GM12878 (cell line): Measurements from ENCODE around the gene CDC25C. TPM values are rescaled to one million over a fixed set of nuclear protein-coding genes. Genes with fewer than 3 reads are reported as not detected.

Source experiments
- ATAC-seq: fragments of 200-7000 bp; cut with Tn5 transposase; 3 replicates; pipeline ENCODE4 v1.9.1; 2020; ENCODE audit warnings: mild to moderate bottlenecking, moderate library complexity
- BruUV-seq: library from RNA; stranded (reverse); fragments of 400-500 nt; replicated peaks from 2 replicates; lab custom pipeline; 2021; lab: Mats Ljungman, UMichigan
- CTCF ChIA-PET: fragments of 300-600 bp; sonication (Branson Sonifier 250); formaldehyde crosslinking; extraction: SDS; loops from one replicate; lab custom pipeline; 2021; ENCODE audit warnings: inconsistent platforms; lab: Yijun Ruan, JAX
- POLR2A ChIA-PET: fragments of 350-600 bp; formaldehyde crosslinking; extraction: SDS; loops from one replicate; lab custom pipeline; 2021; ENCODE audit warnings: inconsistent platforms; lab: Charles Lee
- RAD21 ChIA-PET: fragments of 300-600 bp; sonication (Branson Sonifier 250); formaldehyde crosslinking; loops from one replicate; lab custom pipeline; 2023; ENCODE audit warnings: antibody characterized with exemption; ENCODE audit not compliant: unreplicated experiment; lab: Charles Lee
- SMC1A ChIA-PET: fragments of 300-600 bp; sonication (Branson Sonifier 250); formaldehyde crosslinking; loops from one replicate; lab custom pipeline; 2023; ENCODE audit not compliant: unreplicated experiment, uncharacterized antibody; lab: Charles Lee
- DNase-seq: peaks from one replicate; pipeline ENCODE4 v3.0.0-alpha.2; 2011; ENCODE audit warnings: low read depth, low spot score
- FAIRE-seq: peaks from 3 replicates; lab custom pipeline; 2011; peaks lifted over from hg19 to GRCh38; lab: Jason Lieb, UNC
- H2AFZ ChIP-seq: 2 replicates; pipeline ENCODE4 v1.6.0; 2011; ENCODE audit warnings: low read depth, low read length, control low read depth; ENCODE audit not compliant: control insufficient read depth
- H3K27ac ChIP-seq: 2 replicates; pipeline ENCODE4 v1.5.1; 2011; ENCODE audit warnings: control low read depth; ENCODE audit not compliant: control insufficient read depth, insufficient read depth
- H3K27me3 ChIP-seq, 2 experiments: replicated peaks in 1 of 2; 2 replicates each; pipeline versions ENCODE4 v1.6.0 to v1.6.1; 2011; ENCODE audit warnings: low read length in 1 of 2; ENCODE audit not compliant: control insufficient read depth in 2 of 2, insufficient read depth in 2 of 2
- H3K36me3 ChIP-seq, 2 experiments: 2 replicates each; pipeline ENCODE4 v1.5.1; 2011; ENCODE audit warnings: low read length in 1 of 2; ENCODE audit not compliant: control insufficient read depth in 2 of 2, insufficient read depth in 2 of 2
- H3K4me1 ChIP-seq: 2 replicates; pipeline ENCODE4 v1.6.1; 2011; ENCODE audit warnings: mild to moderate bottlenecking, low read length, moderate library complexity, mixed read lengths; ENCODE audit not compliant: control insufficient read depth, insufficient read depth
- H3K4me2 ChIP-seq: 2 replicates; pipeline ENCODE4 v1.6.0; 2011; ENCODE audit warnings: control low read depth; ENCODE audit not compliant: control insufficient read depth, insufficient read depth
- H3K4me3 ChIP-seq: fragments of 200-600 bp; sonication (generic); 2 replicates; pipeline ENCODE4 v1.5.1; 2016
- H3K79me2 ChIP-seq: 2 replicates; pipeline ENCODE4 v1.6.0; 2011; ENCODE audit warnings: low read length; ENCODE audit not compliant: control insufficient read depth, insufficient read depth
- H3K9ac ChIP-seq: 2 replicates; pipeline ENCODE4 v1.8.0; 2011; ENCODE audit warnings: low read length, control low read depth, mixed read lengths; ENCODE audit not compliant: control insufficient read depth, insufficient read depth
- H3K9me3 ChIP-seq: replicated peaks from 3 replicates; pipeline ENCODE4 v1.5.1; 2011; ENCODE audit warnings: mild to moderate bottlenecking, low read length; ENCODE audit not compliant: control insufficient read depth, insufficient read depth
- H4K20me1 ChIP-seq: 2 replicates; pipeline ENCODE4 v1.6.0; 2011; ENCODE audit not compliant: control insufficient read depth, insufficient read depth
- CHD1 ChIP-seq: IDR thresholded peaks from 2 replicates; pipeline ENCODE4 v1.6.1; 2012; ENCODE audit warnings: low read depth, low read length, improper control_type of control experiment
- IKZF2 ChIP-seq, 2 experiments: fragments of 450-650 bp; IDR thresholded peaks; 2 replicates each; pipeline ENCODE4 v1.6.1; 2017; ENCODE audit warnings: mild to moderate bottlenecking in 2 of 2, moderate library complexity in 2 of 2
- IRF4 ChIP-seq: IDR thresholded peaks from 2 replicates; pipeline ENCODE4 v1.6.1; 2011; ENCODE audit warnings: low read depth, low read length
- NKRF ChIP-seq: fragments of 450-650 bp; conservative IDR thresholded peaks from 2 replicates; pipeline ENCODE4 v1.6.1; 2017; ENCODE audit warnings: mild to moderate bottlenecking, moderate library complexity
- PBX3 ChIP-seq: IDR thresholded peaks from 2 replicates; pipeline ENCODE4 v1.6.1; 2011; ENCODE audit warnings: mild to moderate bottlenecking, low read depth, low read length, moderate library complexity; ENCODE audit not compliant: insufficient replicate concordance
- PRDM15 ChIP-seq: fragments of 450-650 bp; formaldehyde crosslinking; IDR thresholded peaks from 2 replicates; pipeline ENCODE4 v1.4.0; 2020; ENCODE audit warnings: mild to moderate bottlenecking, moderate library complexity
- RCOR1 ChIP-seq: conservative IDR thresholded peaks from 2 replicates; pipeline ENCODE4 v1.6.1; 2012; ENCODE audit warnings: low read depth, low read length, improper control_type of control experiment
- RELA ChIP-seq: fragments of 450-650 bp; IDR thresholded peaks from 2 replicates; pipeline ENCODE4 v1.8.0; 2014; ENCODE audit warnings: borderline replicate concordance; ENCODE audit not compliant: partially characterized antibody
- SIN3A ChIP-seq: IDR thresholded peaks from 2 replicates; pipeline ENCODE4 v1.6.1; 2012; ENCODE audit warnings: low read depth, low read length, improper control_type of control experiment
- SRF ChIP-seq, 2 experiments: IDR thresholded peaks; 2 replicates each; pipeline ENCODE4 v1.6.1; 2011; ENCODE audit warnings: low read depth in 2 of 2, low read length in 2 of 2, mild to moderate bottlenecking in 1 of 2, moderate library complexity in 1 of 2
- SUPT20H ChIP-seq: IDR thresholded peaks from 2 replicates; pipeline ENCODE4 v1.6.1; 2011; ENCODE audit warnings: low read depth, mild to moderate bottlenecking, low read length, moderate library complexity, borderline replicate concordance; ENCODE audit not compliant: control insufficient read depth
- SUZ12 ChIP-seq: fragments of 200-600 bp; sonication (generic); IDR thresholded peaks from one replicate; pipeline ENCODE4 v1.6.1; 2018; ENCODE audit warnings: antibody characterized with exemption, mild to moderate bottlenecking; ENCODE audit not compliant: unreplicated experiment
- TARDBP ChIP-seq: IDR thresholded peaks from 2 replicates; pipeline ENCODE4 v1.6.1; 2016; ENCODE audit warnings: borderline replicate concordance
- WRNIP1 ChIP-seq: IDR thresholded peaks from 2 replicates; pipeline ENCODE4 v1.6.1; 2011; ENCODE audit warnings: low read depth, low read length, improper control_type of control experiment, borderline replicate concordance
- ZNF24 ChIP-seq: fragments of 450-650 bp; IDR thresholded peaks from 2 replicates; pipeline ENCODE4 v1.6.1; 2017; ENCODE audit warnings: antibody characterized with exemption, mild to moderate bottlenecking
- ZSCAN29 ChIP-seq: fragments of 450-650 bp; IDR thresholded peaks from 2 replicates; pipeline ENCODE4 v1.6.1; 2017; ENCODE audit warnings: mild to moderate bottlenecking, moderate library complexity
- ZZZ3 ChIP-seq: IDR thresholded peaks from 2 replicates; pipeline ENCODE4 v1.6.1; 2011; ENCODE audit warnings: low read depth; ENCODE audit not compliant: control insufficient read depth, insufficient read length
- WGBS: methylation state at CpG from one replicate; pipeline ENCODE4 v1.1.6; 2016; ENCODE audit warnings: low lambda C conversion rate; ENCODE audit not compliant: insufficient replicate concordance, insufficient coverage; ENCODE audit errors: missing lambda C conversion rate; 5-methylcytosine and 5-hydroxymethylcytosine counted together
- in situ Hi-C: fragments of 300-500 bp; cut with MboI; formaldehyde crosslinking; loops from 9 replicates; pipeline ENCODE4 v1.14.3; 2018; ENCODE audit warnings: mixed read lengths
- intact Hi-C: fragments of 100-400 bp; cut with micrococcal nuclease; formaldehyde crosslinking; loops from one replicate; pipeline ENCODE4 v1.14.2; 2022; ENCODE audit not compliant: unreplicated experiment
- polyA plus RNA-seq, 11 experiments: library from polyadenylated mRNA; depleted of rRNA in 4 of 11; unstranded in 6 of 11; stranded (reverse) in 5 of 11; fragments of >200 nt; fragmentation: Nextera tagmentation in 4 of 11; fragmentation: Illumina TruSeq in 1 of 11; extraction: Ambion mirVana in 4 of 11; extraction: Trizol in 1 of 11; gene quantifications; 1 replicate in 1 of 11; 2 replicates in 10 of 11; pipeline versions ENCODE4 v1.2.1 to v1.2.3, GENCODE V29; 2011 to 2016; ENCODE audit warnings: inconsistent platforms in 2 of 11, missing spikeins in 2 of 11, low read depth in 1 of 11
- total RNA-seq, 4 experiments: library from RNA; depleted of rRNA in 3 of 4; stranded (reverse); fragments of >200 nt in 3 of 4; fragmentation: Illumina TruSeq in 1 of 4; extraction: Trizol in 1 of 4; gene quantifications; 2 replicates each; pipeline versions ENCODE4 v1.2.1 to v1.2.3, GENCODE V29; 2013 to 2021

CDC25C gene
- total and polyA plus RNA-seq, 10 of the 15 experiments (the other 5 are each of a cell fraction or from before 2014, with no cell fraction given), result 9.2 to 30.7 (median 14.9) TPM

GRCh38 chr5:138305797-138306196 is 25.8 kb downstream of the CDC25C start:
- SMC1A ChIA-PET, result interaction anchor here (0.7 kb wide), 1 partner anchor 37 kb away, joined by 3 read pairs; no protein-coding TSS in a partner anchor
- Histone ChIP-seq H3K4me3 (no peak overlapping the region), H3K4me2 (no peak overlapping the region), H4K20me1 (no peaks in the 10 kb centered on the region), H3K9ac (no peak overlapping the region), H3K27ac (no peak overlapping the region), H3K9me3 (no peaks in the 10 kb centered on the region), H3K36me3 (no peaks in the 10 kb centered on the region), H2AFZ (no peak overlapping the region), H3K4me1 (no peaks in the 10 kb centered on the region), H3K79me2 (no peaks in the 10 kb centered on the region), H3K27me3 (no peaks in the 10 kb centered on the region)
- CTCF ChIA-PET, result no interaction called here
- DNase-seq (no peak), ATAC-seq (no peak), FAIRE-seq (no peak)
- TF ChIP-seq SUPT20H, result no peak
- no peak for TF ChIP-seq IRF4
- TF ChIP-seq SRF (IDR thresholded peaks at IDR 0.05; ENCODE audit: low read depth in 2 of 2, low read length in 2 of 2), result no peak
- no peak for TF ChIP-seq TARDBP
- TF ChIP-seq RELA, result no peak
- TF ChIP-seq ZNF24, result no peak
- no peak for TF ChIP-seq NKRF
- no peak for TF ChIP-seq ZZZ3
- no peak for TF ChIP-seq WRNIP1
- TF ChIP-seq CHD1, result no peak
- TF ChIP-seq SIN3A, result no peak
- TF ChIP-seq RCOR1, result no peak
- TF ChIP-seq SUZ12, result no peak
- no peak for TF ChIP-seq IKZF2 (IDR thresholded peaks at IDR 0.05)
- TF ChIP-seq PBX3, result no peak
- TF ChIP-seq PRDM15, result no peak
- TF ChIP-seq ZSCAN29, result no peak
- in situ Hi-C loops (no loop called here), intact Hi-C loops (no loop called here)
- WGBS, result 6% methylated on average over 1 of the region's 1 CpG
- RAD21 ChIA-PET, result no interaction called here
- POLR2A ChIA-PET, result no interaction called here
- no TSS peak for BruUV-seq
